PC-9 (cell line): Measurements from ENCODE around the gene DUSP19.

Experiments
- EZH2 ChIP-seq: fragments of 200-600 bp; sonication (generic); IDR thresholded peaks from 2 replicates; pipeline ENCODE4 v1.8.0; 2017; ENCODE audit warnings: antibody characterized with exemption, low read depth
- TF ChIP-seq, protein P1 (sequence below): fragments of 200-600 bp; sonication (generic); conservative IDR thresholded peaks from 2 replicates; pipeline ENCODE4 v1.6.1; 2017; ENCODE audit warnings: mixed run types, antibody characterized with exemption, mild to moderate bottlenecking, moderate library complexity

DNA sequence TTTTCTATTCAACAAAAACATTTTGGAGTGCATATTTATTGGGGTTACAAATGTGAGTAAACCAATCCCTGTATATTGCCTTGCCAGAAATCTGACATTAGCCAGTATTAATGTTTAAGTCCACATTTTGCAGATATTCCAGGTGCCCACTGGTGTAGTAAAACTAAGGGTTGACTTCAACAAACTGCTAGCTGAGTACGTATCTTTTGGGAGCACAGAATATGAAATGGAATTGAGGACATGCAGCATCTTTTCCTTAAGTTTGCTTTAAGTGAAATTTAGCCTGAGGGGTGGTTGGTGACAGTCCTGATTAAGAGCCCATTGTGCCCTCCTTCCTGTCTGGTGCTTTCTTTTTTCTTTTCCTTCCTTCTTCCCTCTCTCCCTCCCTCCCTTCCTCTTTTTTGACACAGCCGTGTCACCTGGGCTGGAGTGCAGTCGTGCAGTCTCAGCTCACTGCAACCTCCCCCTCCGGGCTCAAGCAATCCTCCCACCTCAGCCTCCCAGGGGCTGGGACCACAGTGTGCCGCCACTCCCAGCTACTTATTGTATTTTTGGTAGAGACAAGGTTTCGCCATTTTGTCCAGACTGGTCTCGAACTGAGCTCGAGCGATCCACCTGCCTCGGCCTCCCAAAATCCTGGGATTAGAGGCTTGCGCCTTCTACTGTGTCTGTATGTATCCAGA lies 47.3 kb downstream of the DUSP19 start:
- TF ChIP-seq, protein P1, sequence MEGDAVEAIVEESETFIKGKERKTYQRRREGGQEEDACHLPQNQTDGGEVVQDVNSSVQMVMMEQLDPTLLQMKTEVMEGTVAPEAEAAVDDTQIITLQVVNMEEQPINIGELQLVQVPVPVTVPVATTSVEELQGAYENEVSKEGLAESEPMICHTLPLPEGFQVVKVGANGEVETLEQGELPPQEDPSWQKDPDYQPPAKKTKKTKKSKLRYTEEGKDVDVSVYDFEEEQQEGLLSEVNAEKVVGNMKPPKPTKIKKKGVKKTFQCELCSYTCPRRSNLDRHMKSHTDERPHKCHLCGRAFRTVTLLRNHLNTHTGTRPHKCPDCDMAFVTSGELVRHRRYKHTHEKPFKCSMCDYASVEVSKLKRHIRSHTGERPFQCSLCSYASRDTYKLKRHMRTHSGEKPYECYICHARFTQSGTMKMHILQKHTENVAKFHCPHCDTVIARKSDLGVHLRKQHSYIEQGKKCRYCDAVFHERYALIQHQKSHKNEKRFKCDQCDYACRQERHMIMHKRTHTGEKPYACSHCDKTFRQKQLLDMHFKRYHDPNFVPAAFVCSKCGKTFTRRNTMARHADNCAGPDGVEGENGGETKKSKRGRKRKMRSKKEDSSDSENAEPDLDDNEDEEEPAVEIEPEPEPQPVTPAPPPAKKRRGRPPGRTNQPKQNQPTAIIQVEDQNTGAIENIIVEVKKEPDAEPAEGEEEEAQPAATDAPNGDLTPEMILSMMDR, result no peak
- TF ChIP-seq EZH2, result no peak
